Subcutaneous adipose tissue (tissue), 4 donors: ENCODE data around the gene RAB11A. TPM values are rescaled to one million over a fixed set of nuclear protein-coding genes. Genes with fewer than 3 reads are reported as not detected.

ENCODE experiments used
- CTCF ChIP-seq: fragments of 450-650 bp; IDR thresholded peaks from one replicate; pipeline ENCODE4 v1.5.1; 2016; ENCODE audit warnings: low read depth, mild to moderate bottlenecking, control low read depth, antibody characterized with exemption, moderate library complexity
- total RNA-seq, 4 donors: library from RNA; depleted of rRNA; stranded (reverse); fragments of >200 nt; gene quantifications; one replicate each; pipeline ENCODE4 v1.1.0, GENCODE V29; 2016

The RAB11A gene
- total RNA-seq, 4 donors from 2014 or later = 121 to 283 (median 143) TPM

GRCh38 chr15:65923264-65923663, 54.0 kb downstream of the RAB11A start:
- TF ChIP-seq CTCF = no peak

- no peak for TF ChIP-seq CTCF
Observed at GRCh38 chr15:65924004-65924403, 54.7 kb downstream of the RAB11A start.

- TF ChIP-seq CTCF = no peak
Observed at GRCh38 chr15:65925338-65925737, 56.0 kb downstream of the RAB11A start.

- TF ChIP-seq CTCF = no peak
Observed at GRCh38 chr15:65926459-65926858, 57.2 kb downstream of the RAB11A start.

- TF ChIP-seq CTCF = no peak
Observed at GRCh38 chr15:65926899-65927298, 57.6 kb downstream of the RAB11A start.

GRCh38 chr15:65927545-65927944, 58.3 kb downstream of the RAB11A start:
- no peak for TF ChIP-seq CTCF

GRCh38 chr15:65929573-65929972, 60.3 kb downstream of the RAB11A start:
- no peak for TF ChIP-seq CTCF
